Loucy (cell line): ENCODE results near the gene AK6.

ENCODE experiments used
- H2AFZ ChIP-seq: fragments of 200-600 bp; sonication (generic); 2 replicates; pipeline ENCODE4 v1.6.0; 2016; ENCODE audit warnings: antibody characterized with exemption, mild to moderate bottlenecking, low read length, moderate library complexity
- H3F3A ChIP-seq: fragments of 200-600 bp; 2 replicates; pipeline ENCODE4 v1.6.0; 2016; ENCODE audit warnings: antibody characterized with exemption, low read depth, mild to moderate bottlenecking
- H3K27me3 ChIP-seq: fragments of 200-600 bp; sonication (generic); 2 replicates; pipeline ENCODE4 v1.6.1; 2014; ENCODE audit warnings: low read length, mild to moderate bottlenecking; ENCODE audit not compliant: insufficient read depth, poor library complexity, severe bottlenecking
- H3K36me3 ChIP-seq: fragments of 200-600 bp; sonication (generic); 2 replicates; pipeline ENCODE4 v1.6.1; 2016; ENCODE audit warnings: low read length; ENCODE audit not compliant: insufficient read depth
- H3K4me1 ChIP-seq: fragments of 200-600 bp; sonication (generic); 2 replicates; pipeline ENCODE4 v1.5.1; 2014; ENCODE audit warnings: low read length, mild to moderate bottlenecking; ENCODE audit not compliant: insufficient read depth, poor library complexity, severe bottlenecking
- H3K4me2 ChIP-seq: fragments of 200-600 bp; sonication (generic); 2 replicates; pipeline ENCODE4 v1.6.0; 2014; ENCODE audit warnings: antibody characterized with exemption, low read length, low read depth, mild to moderate bottlenecking; ENCODE audit not compliant: poor library complexity, severe bottlenecking
- H3K4me3 ChIP-seq: fragments of 200-600 bp; sonication (generic); 2 replicates; pipeline ENCODE4 v1.5.1; 2014; ENCODE audit warnings: low read length, mild to moderate bottlenecking, mixed read lengths; ENCODE audit not compliant: poor library complexity, severe bottlenecking
- H3K79me2 ChIP-seq: fragments of 200-600 bp; sonication (generic); 2 replicates; pipeline ENCODE4 v1.6.1; 2014; ENCODE audit warnings: low read length; ENCODE audit not compliant: insufficient read depth
- H3K9ac ChIP-seq: fragments of 200-600 bp; sonication (generic); 2 replicates; pipeline ENCODE4 v1.6.0; 2014; ENCODE audit warnings: mild to moderate bottlenecking, low read depth, low read length, moderate library complexity; ENCODE audit not compliant: poor library complexity, severe bottlenecking
- H3K9me2 ChIP-seq: fragments of 200-600 bp; sonication (generic); replicated peaks from 2 replicates; pipeline ENCODE4 v1.6.1; 2016; ENCODE audit warnings: low read depth, low read length, mixed read lengths
- H3K9me3 ChIP-seq: fragments of 200-600 bp; sonication (generic); 2 replicates; pipeline ENCODE4 v1.6.1; 2014; ENCODE audit warnings: mild to moderate bottlenecking, antibody characterized with exemption, low read length, low read depth; ENCODE audit not compliant: insufficient read depth
- H4K20me1 ChIP-seq: fragments of 200-600 bp; sonication (generic); 2 replicates; pipeline ENCODE4 v1.6.0; 2014; ENCODE audit warnings: antibody characterized with exemption, low read length, mild to moderate bottlenecking; ENCODE audit not compliant: insufficient read depth, poor library complexity, severe bottlenecking
- CTCF ChIP-seq: fragments of 200-600 bp; sonication (generic); conservative IDR thresholded peaks from 2 replicates; pipeline ENCODE4 v1.5.1; 2014; ENCODE audit warnings: mild to moderate bottlenecking, antibody characterized with exemption, low read length
- EZH2phosphoT487 ChIP-seq: fragments of 200-600 bp; IDR thresholded peaks from 2 replicates; pipeline ENCODE4 v1.6.1; 2018; ENCODE audit warnings: antibody characterized with exemption, mild to moderate bottlenecking, moderate library complexity, borderline replicate concordance

Gene AK6

DNA sequence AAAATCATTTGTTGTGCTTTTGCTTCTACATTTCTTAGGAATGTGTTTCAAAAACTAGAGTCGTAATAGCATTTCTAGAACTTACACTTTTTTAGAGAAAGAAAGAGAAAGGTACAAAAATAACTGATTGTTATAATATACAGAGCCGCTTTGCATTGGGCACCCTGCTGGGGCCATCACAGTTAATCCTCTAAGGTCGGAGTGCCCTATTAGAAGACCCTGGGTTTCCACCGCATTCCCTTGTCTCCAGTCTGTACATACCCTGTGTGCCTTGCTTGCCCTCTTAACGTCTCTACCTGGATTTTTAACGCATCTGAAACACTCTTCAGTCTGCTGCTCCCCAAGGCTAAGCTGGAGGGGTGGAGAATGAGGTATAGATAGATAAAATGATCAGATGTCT is 46.9 kb upstream of the AK6 start:
- H3K9ac ChIP-seq = no peak overlapping the region
- H4K20me1 ChIP-seq = no peaks in the 10 kb centered on the region

DNA sequence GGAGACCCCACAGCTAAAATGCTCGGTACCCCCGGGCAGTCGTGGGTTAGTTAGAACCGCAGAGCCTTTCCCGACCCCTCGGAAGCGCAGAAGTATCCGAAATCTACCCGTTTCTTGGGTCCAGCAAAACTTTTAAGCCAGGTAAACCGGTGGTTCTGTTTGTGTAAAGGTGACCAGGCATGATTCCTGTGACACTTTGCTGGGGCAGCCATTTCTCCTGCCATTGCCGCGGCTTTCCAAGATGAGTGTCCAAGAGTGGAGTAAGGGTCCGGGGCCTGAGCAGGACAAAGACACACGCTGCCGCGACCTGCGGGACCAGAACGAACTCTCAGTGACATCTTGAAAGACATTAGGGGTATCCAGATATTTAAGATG is 46.3 kb upstream of the AK6 start:
- no peak overlapping the region for H3K4me2 ChIP-seq

More for the DNA sequence above, 46.9 kb upstream of the AK6 start:
- no peak overlapping the region for H3K4me3 ChIP-seq
- no peaks in the 10 kb centered on the region for H3K79me2 ChIP-seq
- H3K9me2 ChIP-seq = no peaks in the 10 kb centered on the region
- no peaks in the 10 kb centered on the region for H3K27me3 ChIP-seq
- no peak overlapping the region for H2AFZ ChIP-seq
- no peak for TF ChIP-seq EZH2phosphoT487
- no peak for TF ChIP-seq CTCF
- no peaks in the 10 kb centered on the region for H3F3A ChIP-seq
- H3K9me3 ChIP-seq = no peaks in the 10 kb centered on the region
- peaks cover 26% of the 10 kb centered on the region; the same call in 1 of the 2 replicates for H3K36me3 ChIP-seq
- no peak overlapping the region for H3K4me2 ChIP-seq
- no peaks in the 10 kb centered on the region for H3K4me1 ChIP-seq

GRCh38 chr5:69414885-69415583 is 45.7 kb upstream of the AK6 start, which contains the start of gene MARVELD2:
Gene MARVELD2 (plus strand): TSS chr5:69415116. CDS start chr5:69419386, 4,270 bp downstream.
- TF ChIP-seq EZH2phosphoT487 (no peak), CTCF (no peak)
- no peaks in the 10 kb centered on the region for H3K4me1 ChIP-seq
- H3K4me2 ChIP-seq = no peak within 1 kb of the TSS
- no peaks in the 10 kb centered on the region for H3K9me3 ChIP-seq
- H3K9ac ChIP-seq = no peak within 1 kb of the TSS
- H3K9me2 ChIP-seq = no peaks in the 10 kb centered on the region
- no peak within 1 kb of the TSS for H3K4me3 ChIP-seq
- H2AFZ ChIP-seq = no peak within 1 kb of the TSS
- H4K20me1 ChIP-seq = no peaks in the 10 kb centered on the region
- peaks cover 32% of the 10 kb centered on the region; the same call in 1 of the 2 replicates for H3K36me3 ChIP-seq
- no peaks in the 10 kb centered on the region for H3F3A ChIP-seq
- H3K27me3 ChIP-seq = no peaks in the 10 kb centered on the region
- no peaks in the 10 kb centered on the region for H3K79me2 ChIP-seq

More for the DNA sequence above, 46.3 kb upstream of the AK6 start:
- Histone ChIP-seq H3K27me3 (no peaks in the 10 kb centered on the region), H3K79me2 (no peaks in the 10 kb centered on the region), H2AFZ (no peak overlapping the region), H3K9ac (no peak overlapping the region), H3K9me2 (no peaks in the 10 kb centered on the region), H3K9me3 (no peaks in the 10 kb centered on the region), H3K4me3 (no peak overlapping the region), H3F3A (no peaks in the 10 kb centered on the region), H3K36me3 (peaks cover 27% of the 10 kb centered on the region; the same call in 1 of the 2 replicates), H4K20me1 (no peaks in the 10 kb centered on the region), H3K4me1 (no peaks in the 10 kb centered on the region)
- TF ChIP-seq CTCF = no peak
- TF ChIP-seq EZH2phosphoT487 = no peak
